Chondrocyte (in vitro differentiated cells): ENCODE data around the gene PSMD13. TPM values are rescaled to one million over a fixed set of nuclear protein-coding genes. Genes with fewer than 3 reads are reported as not detected.
"Not testable (repeated sequence)": the region's sequence is repeated elsewhere in the genome, so short reads cannot be mapped to it uniquely, and the experiment has no call there.

ENCODE experiments used
- DNase-seq: peaks from one replicate; pipeline ENCODE4 v3.0.0; 2021; ENCODE audit warnings: mixed read lengths, low spot score
- H3K27ac Mint-ChIP-seq: one replicate; pipeline ENCODE4 v1.8.0; 2021; ENCODE audit warnings: mild to moderate bottlenecking, moderate library complexity, mixed read lengths; ENCODE audit not compliant: unreplicated experiment
- H3K27me3 Mint-ChIP-seq: 2 replicates; pipeline ENCODE4 v1.8.0; 2021; ENCODE audit warnings: low read depth, mixed read lengths
- H3K36me3 Mint-ChIP-seq: 2 replicates; pipeline ENCODE4 v1.8.0; 2021; ENCODE audit warnings: low read depth, mixed read lengths
- H3K4me1 Mint-ChIP-seq: 2 replicates; pipeline ENCODE4 v1.8.0; 2021; ENCODE audit warnings: low read depth, mild to moderate bottlenecking, mixed read lengths
- H3K4me3 Mint-ChIP-seq: one replicate; pipeline ENCODE4 v1.8.0; 2021; ENCODE audit warnings: mild to moderate bottlenecking, moderate library complexity, mixed read lengths; ENCODE audit not compliant: unreplicated experiment
- H3K9me3 Mint-ChIP-seq: 2 replicates; pipeline ENCODE4 v1.8.0; 2021; ENCODE audit warnings: low read depth, mixed read lengths
- CTCF ChIP-seq: fragments of 200-600 bp; sonication (generic); IDR thresholded peaks from 2 replicates; pipeline ENCODE4 v1.5.0; 2021; ENCODE audit warnings: antibody characterized with exemption, mild to moderate bottlenecking, moderate library complexity
- total RNA-seq: library from RNA; stranded (reverse); gene quantifications from 3 replicates; pipeline ENCODE4 v1.2.1, GENCODE V29; 2021

PSMD13 gene
- total RNA-seq, 1 donor from 2014 or later, result 103 TPM

GRCh38 chr11:285021-285893, 48.5 kb downstream of the PSMD13 start:
- TF ChIP-seq CTCF, result no peak
- Mint-ChIP-seq H3K4me3 (no peak overlapping the region), H3K27me3 (peaks cover 5% of the 10 kb centered on the region), H3K9me3 (no peaks in the 10 kb centered on the region), H3K36me3 (no peaks in the 10 kb centered on the region), H3K27ac (no peak overlapping the region), H3K4me1 (peaks cover 11% of the 10 kb centered on the region)
- DNase-seq, result peak; percentile 72

- Mint-ChIP-seq H3K9me3 (no peaks in the 10 kb centered on the region), H3K4me1 (peaks cover 12% of the 10 kb centered on the region), H3K36me3 (no peaks in the 10 kb centered on the region), H3K4me3 (no peak overlapping the region), H3K27me3 (peaks cover 5% of the 10 kb centered on the region), H3K27ac (no peak overlapping the region)
- no peak for TF ChIP-seq CTCF
- peak; percentile 60 for DNase-seq
Observed at GRCh38 chr11:285894-286220, 49.1 kb downstream of the PSMD13 start.

- not testable (repeated sequence) for H3K27ac Mint-ChIP-seq, H3K9me3 Mint-ChIP-seq, H3K36me3 Mint-ChIP-seq, H3K27me3 Mint-ChIP-seq
- H3K4me3 Mint-ChIP-seq, result peak overlapping the region; percentile 48
- peak; percentile 42 for DNase-seq
- peaks cover 16% of the 10 kb centered on the region for H3K4me1 Mint-ChIP-seq
Observed at GRCh38 chr11:286977-287820, 50.4 kb downstream of the PSMD13 start.

- Mint-ChIP-seq H3K9me3 (no peaks in the 10 kb centered on the region), H3K4me1 (peaks cover 16% of the 10 kb centered on the region), H3K4me3 (peak overlapping the region; percentile 69), H3K36me3 (peaks cover 6% of the 10 kb centered on the region), H3K27me3 (no peaks in the 10 kb centered on the region), H3K27ac (no peak overlapping the region)
- DNase-seq, result peak; percentile 90
- no peak for TF ChIP-seq CTCF
Observed at GRCh38 chr11:287821-288477, 51.2 kb downstream of the PSMD13 start.

- peak; percentile 72 for DNase-seq
- Mint-ChIP-seq H3K27ac (peak within 1 kb of the TSS; percentile 22), H3K27me3 (no peaks in the 10 kb centered on the region), H3K4me3 (peak within 1 kb of the TSS; percentile 69), H3K9me3 (no peaks in the 10 kb centered on the region), H3K4me1 (peaks cover 16% of the 10 kb centered on the region), H3K36me3 (peaks cover 7% of the 10 kb centered on the region)
- TF ChIP-seq CTCF, result no peak
Observed at GRCh38 chr11:288478-289397, 52.0 kb downstream of the PSMD13 start, which contains the start of gene PGGHG. PGGHG (plus strand) TSS chr11:289126; CDS start chr11:289817, 691 bp downstream.
